ENCODE measurements around the gene KCNJ10. TPM values are rescaled to one million over a fixed set of nuclear protein-coding genes. Genes with fewer than 3 reads are reported as not detected.

Gene KCNJ10
- total RNA-seq, 1 donor from 2014 or later: 0.41 TPM

DNA sequence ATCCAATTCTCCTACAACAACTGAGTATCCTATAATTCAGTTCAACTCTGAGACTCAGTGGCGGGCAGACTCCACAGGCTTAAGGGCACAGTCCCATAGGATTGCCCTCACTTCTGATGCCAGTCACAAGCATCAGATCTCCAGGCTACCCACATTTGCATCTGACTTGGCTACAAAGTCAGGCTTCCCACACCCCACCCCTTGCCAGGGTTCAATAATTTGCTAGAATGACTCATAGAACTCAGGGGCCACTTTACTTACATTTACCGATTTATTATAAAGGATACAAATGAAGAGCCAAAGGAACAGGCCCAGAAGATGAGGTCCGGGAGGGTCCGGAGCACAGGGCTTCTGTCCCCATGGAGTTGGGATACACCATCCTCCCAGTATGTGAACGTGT is 80.0 kb downstream of the KCNJ10 start:
- no peak for DNase-seq

DNA sequence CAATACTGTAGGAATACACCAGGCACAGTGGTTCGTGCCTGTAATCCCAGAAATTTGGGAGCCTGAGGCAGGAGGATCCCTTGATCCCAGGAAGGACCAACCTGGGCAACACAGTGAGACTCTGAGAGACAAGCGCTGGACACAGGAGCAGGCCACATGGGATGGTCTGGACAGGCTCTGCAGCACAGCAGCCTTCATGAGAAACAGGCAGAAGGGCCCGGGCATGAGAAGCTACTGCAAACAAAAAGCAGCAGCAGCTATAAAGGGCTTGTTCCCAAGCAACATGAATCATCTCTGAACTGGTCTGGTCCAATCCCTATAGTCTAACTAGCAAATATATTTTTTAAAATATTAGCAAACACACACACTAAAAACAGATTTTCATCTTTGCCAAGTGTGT is 80.4 kb downstream of the KCNJ10 start:
- DNase-seq: no peak

DNA sequence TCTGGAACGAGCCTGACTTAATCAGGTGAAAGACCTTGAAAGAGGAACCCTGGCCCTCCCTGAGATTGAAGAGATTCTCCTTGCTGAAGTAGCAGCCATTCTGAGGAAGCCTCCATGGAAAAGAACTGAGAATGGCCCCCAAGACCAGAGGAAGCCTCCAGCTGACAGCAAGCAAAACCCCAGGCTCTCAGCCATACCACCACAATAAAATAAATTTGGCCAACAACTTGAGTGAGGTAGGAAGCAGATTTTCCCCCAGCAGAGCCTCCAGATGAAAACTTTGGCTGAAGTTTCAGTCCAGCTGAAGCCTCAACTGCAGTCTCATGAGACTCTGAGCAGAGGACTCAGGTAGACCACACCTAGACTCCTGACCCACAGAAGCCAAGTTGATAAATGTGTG is 82.0 kb downstream of the KCNJ10 start:
- no peak for DNase-seq

GRCh38 chr1:159987186-159987585 is 82.8 kb downstream of the KCNJ10 start:
- DNase-seq: no peak

GRCh38 chr1:159986531-159986930 is 83.4 kb downstream of the KCNJ10 start:
- DNase-seq: no peak

DNA sequence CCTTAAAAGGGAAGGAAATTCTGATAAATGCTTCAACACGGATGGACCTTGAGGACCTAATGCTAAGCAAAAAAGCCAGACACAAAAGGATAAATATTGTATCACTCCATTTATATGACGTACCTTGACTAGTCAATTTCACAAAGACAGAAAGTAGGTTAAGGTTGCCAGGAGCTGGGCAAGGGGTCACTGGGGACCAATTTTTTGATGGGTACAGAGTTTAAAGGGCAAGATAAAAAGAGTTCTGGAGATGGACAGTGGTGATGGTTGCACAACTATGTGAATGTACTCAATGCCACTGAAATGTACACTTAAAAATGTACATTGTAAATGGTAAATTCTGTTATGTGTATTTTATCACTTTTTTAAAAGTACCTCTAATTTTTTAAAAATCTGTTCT is 83.9 kb downstream of the KCNJ10 start:
- DNase-seq: no peak

GRCh38 chr1:159985473-159985872 is 84.5 kb downstream of the KCNJ10 start:
- DNase-seq: no peak

DNA sequence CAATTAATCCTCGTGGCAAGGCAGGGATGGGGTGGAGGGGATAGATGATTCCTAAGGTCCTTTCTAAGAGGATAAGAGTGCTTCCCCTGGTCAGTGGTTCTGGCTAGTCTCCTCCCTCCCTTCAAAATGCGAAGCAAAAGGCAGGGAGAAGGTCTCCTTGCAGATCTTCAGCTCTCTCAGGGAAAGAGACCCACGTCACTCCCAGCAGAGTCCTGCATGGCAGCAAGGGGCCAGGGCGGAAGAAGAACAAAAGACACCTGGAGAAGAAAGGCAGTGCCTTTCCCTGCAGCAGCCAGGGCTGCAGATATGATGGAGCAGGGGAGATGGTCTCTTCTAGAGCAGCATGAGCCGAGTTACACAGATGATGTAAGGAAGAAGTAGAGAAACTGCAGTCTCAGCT is 86.3 kb downstream of the KCNJ10 start:
- no peak for DNase-seq

- DNase-seq: no peak
These were observed 87.7 kb downstream of the KCNJ10 start for GRCh38 chr1:159982280-159982679.

GRCh38 chr1:159981351-159982055 is 88.5 kb downstream of the KCNJ10 start:
- no peak for DNase-seq

DNA sequence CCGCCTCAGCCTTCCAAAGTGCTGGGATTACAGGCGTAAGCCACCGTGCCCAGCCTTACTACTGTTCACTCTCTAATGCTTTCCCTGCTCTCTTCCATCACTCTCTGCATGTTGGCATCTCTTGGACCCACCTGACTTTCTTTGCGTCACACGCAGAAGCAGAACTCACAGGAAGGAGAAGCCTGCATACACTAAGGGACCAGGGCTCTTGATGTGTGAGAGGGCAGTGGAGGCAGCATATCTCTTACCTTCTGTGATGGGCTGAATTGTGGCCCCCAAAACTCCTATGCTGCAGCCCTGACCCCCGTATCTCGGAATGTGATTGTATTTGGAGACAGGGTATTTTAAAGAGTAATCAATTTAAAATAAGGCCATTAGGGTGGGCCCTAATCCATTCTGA is 89.2 kb downstream of the KCNJ10 start:
- no peak for DNase-seq

DNA sequence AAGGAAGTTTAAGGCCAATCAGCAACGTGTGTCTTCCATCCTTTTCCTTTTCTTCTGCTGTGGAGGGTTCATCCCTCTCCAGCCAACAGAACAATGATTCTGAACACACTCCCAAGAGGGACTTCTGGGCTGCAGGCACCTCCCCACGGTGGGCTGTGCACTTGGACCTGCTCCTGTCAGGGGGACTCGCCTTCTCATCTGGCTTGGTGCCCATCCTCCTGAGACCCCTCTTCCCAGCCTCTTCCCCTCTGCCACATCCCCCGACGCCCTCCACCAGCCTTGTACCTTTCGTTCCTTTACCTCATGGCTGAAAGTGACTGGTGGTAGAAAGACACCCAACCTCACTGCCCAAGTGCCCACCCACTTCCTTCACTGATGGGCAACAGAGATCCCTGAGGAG is 89.9 kb downstream of the KCNJ10 start:
- DNase-seq: no peak

- peak; percentile 44 for DNase-seq
These were observed 90.7 kb downstream of the KCNJ10 start for GRCh38 chr1:159979257-159979656.

DNA sequence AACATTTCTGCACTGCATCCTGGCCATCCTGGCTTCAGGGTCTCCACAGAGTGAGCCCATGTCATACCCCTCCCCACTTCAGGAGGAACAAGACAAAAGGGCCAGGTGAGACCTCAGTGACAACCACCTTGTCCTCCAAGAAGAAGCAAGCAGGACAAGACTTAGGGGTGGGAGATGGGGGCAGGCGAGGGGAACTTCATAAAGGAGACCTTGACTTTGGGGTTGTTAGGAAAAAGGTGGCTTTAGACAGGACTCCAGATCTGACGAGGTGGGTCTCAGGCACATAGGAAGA is 91.9 kb downstream of the KCNJ10 start:
- DNase-seq: no peak

- no peak for DNase-seq
These were observed 92.4 kb downstream of the KCNJ10 start for GRCh38 chr1:159977364-159978106.

DNA sequence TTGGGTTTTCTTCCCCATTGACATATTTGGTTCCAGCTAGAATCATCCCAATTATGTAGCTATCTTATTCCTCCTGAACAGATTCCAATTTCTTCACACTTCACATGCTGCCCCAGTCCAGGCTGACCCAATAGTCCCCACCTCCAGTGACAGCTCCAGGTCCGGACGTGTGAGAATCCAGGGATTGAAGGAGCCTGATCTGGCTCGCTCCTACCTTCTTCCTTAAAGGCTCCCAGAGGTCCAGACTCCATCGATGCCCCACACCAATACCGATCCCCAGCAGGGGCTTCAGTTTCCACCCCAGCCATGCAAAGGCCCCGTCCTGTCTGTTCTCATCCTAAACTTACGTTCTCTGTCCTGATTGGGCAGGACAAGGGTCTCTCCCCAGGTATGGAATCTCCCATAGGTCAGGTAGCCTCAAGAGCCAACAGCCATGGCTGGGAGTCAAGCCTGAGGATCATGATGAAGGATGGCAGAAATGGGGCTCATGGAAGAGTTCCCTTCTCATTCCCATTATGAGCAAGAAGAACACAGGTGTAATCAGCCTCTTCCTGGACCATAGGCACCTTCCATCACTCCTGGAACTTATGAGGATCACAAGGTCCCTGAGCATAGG is 95.5 kb downstream of the KCNJ10 start:
- no peak for DNase-seq

GRCh38 chr1:159973350-159973940 is 96.5 kb downstream of the KCNJ10 start:
- DNase-seq: no peak

DNA sequence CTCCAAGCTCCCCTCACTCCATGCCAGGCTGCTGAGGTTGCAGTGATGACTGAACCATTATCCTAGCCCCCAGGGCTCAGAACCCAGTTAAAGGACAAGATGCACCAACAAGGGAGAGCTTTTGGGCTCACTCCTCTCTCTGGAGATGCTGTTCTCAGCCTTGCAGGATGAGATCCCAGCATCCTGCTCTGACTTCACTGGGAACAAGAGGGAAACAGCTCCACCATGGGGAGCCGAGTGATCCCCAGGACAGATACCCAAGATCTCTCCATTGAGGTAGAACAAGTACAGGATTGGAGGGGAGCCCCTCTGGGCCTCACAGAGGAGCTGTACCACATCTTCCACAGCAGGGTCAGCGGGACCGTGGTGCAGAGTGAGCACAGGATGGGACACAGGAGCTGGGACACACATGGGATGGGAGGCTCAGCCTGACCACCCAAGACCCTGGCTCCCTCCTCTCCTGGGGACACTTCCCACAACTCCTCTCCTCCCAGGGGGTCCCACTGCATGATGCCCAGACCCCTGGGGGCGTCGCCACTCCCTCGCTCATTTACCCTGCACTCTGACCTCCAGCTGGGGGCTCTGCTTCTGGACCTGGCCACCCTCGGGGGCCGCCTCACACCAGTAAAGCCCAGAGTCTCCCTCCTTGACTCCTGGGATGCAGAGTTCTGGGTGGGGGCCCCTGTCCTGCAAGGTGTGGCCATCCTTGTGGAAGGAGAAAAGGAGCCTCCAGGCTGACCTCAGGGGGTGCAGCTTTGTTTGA is 97.3 kb downstream of the KCNJ10 start:
- DNase-seq: no peak

DNA sequence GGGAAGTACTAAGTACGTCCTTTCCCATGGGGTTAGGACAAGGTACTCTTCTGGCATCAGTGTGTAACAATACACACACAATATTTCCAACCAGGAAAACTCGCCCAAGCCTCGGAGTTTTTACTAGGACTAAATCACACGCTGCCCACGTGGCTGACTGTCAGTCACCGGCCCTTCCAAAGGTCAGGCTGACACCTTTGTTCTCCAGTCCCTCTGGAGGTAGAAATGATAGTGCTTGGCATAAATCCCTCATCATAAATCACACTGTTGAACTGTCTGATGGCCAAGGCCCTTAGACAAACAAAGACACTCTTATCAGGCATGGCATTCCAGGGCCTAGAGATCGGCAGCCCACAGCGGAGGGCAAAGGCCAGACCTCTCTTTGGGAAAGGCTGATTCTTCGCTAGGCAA is 99.0 kb downstream of the KCNJ10 start:
- no peak for DNase-seq

DNA sequence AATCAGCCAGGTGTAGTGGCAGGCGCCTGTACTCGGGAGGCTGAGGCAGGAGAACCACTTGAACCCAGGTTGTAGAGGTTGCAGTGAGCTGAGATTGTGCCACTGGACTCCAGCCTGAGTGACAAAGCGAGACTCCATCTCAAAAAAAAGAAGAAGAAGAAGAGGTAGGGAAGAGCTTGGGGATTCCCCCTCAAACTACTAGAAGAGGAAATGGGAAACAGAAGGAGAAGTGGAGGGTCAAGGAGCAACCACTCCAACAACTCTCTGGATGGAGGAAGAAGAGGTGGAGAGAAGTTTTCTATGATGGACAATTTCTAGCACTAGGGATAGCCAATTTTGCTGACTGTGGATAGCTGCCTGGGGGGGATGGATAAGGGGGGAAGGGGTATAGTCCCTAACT is 101.1 kb downstream of the KCNJ10 start:
- DNase-seq: no peak

GRCh38 chr1:159965263-159965662 is 104.7 kb downstream of the KCNJ10 start:
- DNase-seq: no peak

- no peak for DNase-seq
These were observed 105.8 kb downstream of the KCNJ10 start for GRCh38 chr1:159964144-159964543.

- no peak for DNase-seq
These were observed 107.8 kb downstream of the KCNJ10 start for GRCh38 chr1:159962176-159962575.
